HepG2 (cell line): ENCODE measurements around the gene PRMT2. TPM values are rescaled to one million over a fixed set of nuclear protein-coding genes. Genes with fewer than 3 reads are reported as not detected.

Experiments
- AGO1 ChIP-seq: fragments of 200-400 bp; formaldehyde crosslinking; IDR thresholded peaks from 2 replicates; pipeline ENCODE4 v1.6.1; 2017; ENCODE audit warnings: mild to moderate bottlenecking, low read depth, low read length, moderate library complexity; ENCODE audit not compliant: poor library complexity, severe bottlenecking
- BATF2 ChIP-seq: sonication (generic); formaldehyde crosslinking; IDR thresholded peaks from 2 replicates; pipeline ENCODE4 v1.8.0; 2022; ENCODE audit warnings: mild to moderate bottlenecking, missing genetic modification reagents, moderate library complexity
- CBX5 ChIP-seq: sonication (generic); formaldehyde crosslinking; IDR thresholded peaks from 2 replicates; pipeline ENCODE4 v1.4.0; 2020; ENCODE audit warnings: missing genetic modification reagents, borderline replicate concordance
- HINFP ChIP-seq: sonication (generic); formaldehyde crosslinking; IDR thresholded peaks from 2 replicates; pipeline ENCODE4 v1.4.0; 2020; ENCODE audit warnings: low read depth, mild to moderate bottlenecking, missing genetic modification reagents
- MBD4 ChIP-seq: IDR thresholded peaks from 2 replicates; pipeline ENCODE4 v1.6.1; 2012; ENCODE audit warnings: low read length, inconsistent platforms, borderline replicate concordance
- NAIF1 ChIP-seq: sonication (generic); formaldehyde crosslinking; IDR thresholded peaks from 2 replicates; pipeline ENCODE4 v1.5.0; 2020; ENCODE audit warnings: mild to moderate bottlenecking, missing genetic modification reagents, borderline replicate concordance
- NCOR1 ChIP-seq: fragments of 200-600 bp; sonication (generic); IDR thresholded peaks from 2 replicates; pipeline ENCODE4 v1.7.0; 2017; ENCODE audit warnings: antibody characterized with exemption, low read length, borderline replicate concordance
- PBX2 ChIP-seq: IDR thresholded peaks from 2 replicates; pipeline ENCODE4 v1.6.1; 2016; ENCODE audit warnings: control low read depth
- RFX3 ChIP-seq: IDR thresholded peaks from 2 replicates; pipeline ENCODE4 v1.6.1; 2016; ENCODE audit warnings: missing biosample characterization, missing genetic modification reagents
- SOX5 ChIP-seq: IDR thresholded peaks from 2 replicates; pipeline ENCODE4 v1.6.1; 2016; ENCODE audit warnings: borderline replicate concordance
- THAP7 ChIP-seq: sonication (generic); formaldehyde crosslinking; IDR thresholded peaks from 2 replicates; pipeline ENCODE4 v1.8.1; 2023; ENCODE audit warnings: mild to moderate bottlenecking, missing genetic modification reagents
- TSC22D2 ChIP-seq: sonication (generic); formaldehyde crosslinking; IDR thresholded peaks from 2 replicates; pipeline ENCODE4 v1.5.1; 2020; ENCODE audit warnings: missing genetic modification reagents, mild to moderate bottlenecking, borderline replicate concordance
- ZNF280D ChIP-seq: sonication (generic); formaldehyde crosslinking; IDR thresholded peaks from 2 replicates; pipeline ENCODE4 v1.5.1; 2020; ENCODE audit warnings: mild to moderate bottlenecking, missing genetic modification reagents
- ZNF362 ChIP-seq: sonication (generic); formaldehyde crosslinking; IDR thresholded peaks from 2 replicates; pipeline ENCODE4 v1.4.0; 2020; ENCODE audit warnings: missing genetic modification reagents, mild to moderate bottlenecking, borderline replicate concordance
- ZNF550 ChIP-seq: sonication (generic); formaldehyde crosslinking; IDR thresholded peaks from 2 replicates; pipeline ENCODE4 v1.4.0; 2020; ENCODE audit warnings: mild to moderate bottlenecking, missing genetic modification reagents, borderline replicate concordance
- ZNF577 ChIP-seq: sonication (generic); formaldehyde crosslinking; IDR thresholded peaks from 2 replicates; pipeline ENCODE4 v1.4.0; 2020; ENCODE audit warnings: mild to moderate bottlenecking, low read depth, missing genetic modification reagents, borderline replicate concordance
- ZNF704 ChIP-seq: sonication (generic); formaldehyde crosslinking; IDR thresholded peaks from 2 replicates; pipeline ENCODE4 v1.8.1; 2023; ENCODE audit warnings: mild to moderate bottlenecking, inconsistent platforms, moderate library complexity, missing genetic modification reagents, borderline replicate concordance
- ZSCAN22 ChIP-seq: sonication (generic); formaldehyde crosslinking; IDR thresholded peaks from 2 replicates; pipeline ENCODE4 v1.4.0; 2020; ENCODE audit warnings: mild to moderate bottlenecking, missing genetic modification reagents
- polyA plus RNA-seq, 8 experiments: library from polyadenylated mRNA; depleted of rRNA in 3 of 8; stranded (reverse) in 7 of 8; unstranded in 1 of 8; fragments of >200 nt; fragmentation: Illumina TruSeq in 4 of 8; extraction: Trizol in 4 of 8; gene quantifications; 2 replicates each; pipeline versions ENCODE4 v1.2.1 to v1.2.3, GENCODE V29; 2011 to 2016; ENCODE audit warnings: low read depth in 4 of 8, missing spikeins in 1 of 8, mixed read lengths in 1 of 8; ENCODE audit not compliant: insufficient read depth in 1 of 8
- total RNA-seq, 5 experiments: library from RNA; depleted of rRNA; stranded (reverse); fragments of >200 nt; fragmentation: Illumina TruSeq; extraction: Trizol; gene quantifications; 2 replicates each; pipeline ENCODE4 v1.2.3, GENCODE V29; 2016; ENCODE audit warnings: low read depth in 1 of 5

Gene PRMT2
- total and polyA plus RNA-seq, 2 of the 13 experiments (the other 11 are each of a cell fraction or from before 2014, with no cell fraction given): 54.4 to 78.8 TPM

GRCh38 chr21:46666941-46667740, 31.7 kb downstream of the PRMT2 start (continued):
- TF ChIP-seq AGO1 (no peak), BATF2 (no peak), TSC22D2 (CRISPR knock-in tag) (no peak; the same call in 1 of the 2 replicates), ZNF362 (CRISPR knock-in tag) (no peak), THAP7 (no peak), CBX5 (CRISPR knock-in tag) (no peak), NAIF1 (no peak; the same call in 1 of the 2 replicates), ZNF550 (CRISPR knock-in tag) (no peak), HINFP (CRISPR knock-in tag) (0 out of 2 replicates have a peak, but pooled peaks have one; percentile 19), SOX5 (CRISPR knock-in tag) (no peak), NCOR1 (no peak), PBX2 (no peak), ZNF577 (CRISPR knock-in tag) (no peak), ZNF704 (CRISPR knock-in tag) (no peak), RFX3 (CRISPR knock-in tag) (no peak), ZSCAN22 (CRISPR knock-in tag) (no peak), ZNF280D (CRISPR knock-in tag) (no peak), MBD4 (no peak)
